ENCODE results near the gene SMG6.

The SMG6 gene

DNA sequence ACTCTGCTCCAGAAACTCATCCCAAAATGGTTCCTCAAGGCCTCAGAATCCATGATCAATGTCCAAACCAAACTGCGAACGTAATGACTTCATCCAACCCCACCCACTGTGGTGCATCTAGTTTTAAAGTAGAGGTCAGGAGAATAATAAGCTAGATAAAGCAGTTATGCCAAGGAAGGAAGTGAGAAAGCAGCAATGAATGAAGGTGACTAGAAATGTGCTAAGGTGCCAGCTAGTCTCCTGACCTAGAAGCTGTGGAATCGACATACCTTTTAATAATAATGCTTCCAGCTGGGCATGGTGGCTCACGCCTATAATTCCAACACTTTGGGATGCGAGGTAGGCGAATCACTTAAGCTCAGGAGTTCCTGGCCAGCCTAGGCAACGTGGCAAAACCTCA is 99.2 kb downstream of the SMG6 start:
- Histone ChIP-seq H3K4me3 (ENCODE audit: insufficient read depth in 1 of 2, low read depth in 1 of 2, low read length in 2 of 2) (no peak overlapping the region), H4K91ac (ENCODE audit: low read length) (no peak overlapping the region), H3K4me2 (ENCODE audit: low read length, poor library complexity, severe bottlenecking) (no peak overlapping the region), H2BK5ac (ENCODE audit: low read depth, low read length, poor library complexity, severe bottlenecking) (no peak overlapping the region), H2BK15ac (ENCODE audit: low read depth, poor library complexity, severe bottlenecking) (no peak overlapping the region), H2BK120ac (ENCODE audit: low read depth, low read length) (no peak overlapping the region), H3K4me1 (ENCODE audit: control insufficient read depth, insufficient read depth, low read depth, low read length) (peaks cover 6% of the 10 kb centered on the region), H3K9ac (ENCODE audit: low read length) (no peak overlapping the region), H3K27me3 (ENCODE audit: control insufficient read depth in 1 of 2, insufficient read depth in 1 of 2, low read length in 2 of 2) (no peaks in the 10 kb centered on the region), H3K18ac (ENCODE audit: low read depth in 1 of 2, low read length in 2 of 2) (no peak overlapping the region), H3K9me3 (ENCODE audit: control insufficient read depth, low read length) (no peaks in the 10 kb centered on the region), H3K79me1 (replicated peaks; ENCODE audit: low read length, poor library complexity, severe bottlenecking) (peaks cover 20% of the 10 kb centered on the region), H2AK5ac (ENCODE audit: low read length, severe bottlenecking) (no peak overlapping the region), H4K8ac (ENCODE audit: low read length) (no peak overlapping the region), H2AFZ (ENCODE audit: low read depth, low read length) (no peak overlapping the region), H3K14ac (ENCODE audit: low read length in 2 of 2) (no peak overlapping the region), H3K27ac (ENCODE audit: low read length, poor library complexity, severe bottlenecking) (no peak overlapping the region), H3K36me3 (ENCODE audit: control insufficient read depth in 1 of 2, insufficient read depth in 2 of 2, low read depth in 1 of 2, low read length in 2 of 2) (peaks cover 9 to 45% of the 10 kb centered on the region in 2 experiments), H3K23ac (ENCODE audit: low read length in 2 of 2) (no peak overlapping the region), H2BK12ac (ENCODE audit: low read length in 2 of 2) (no peak overlapping the region), H3K4ac (ENCODE audit: low read depth in 1 of 2, low read length in 2 of 2) (no peak overlapping the region)
- DNase-seq = no peak
- WGBS = 98% methylated on average over 7 of the region's 7 CpGs

DNA sequence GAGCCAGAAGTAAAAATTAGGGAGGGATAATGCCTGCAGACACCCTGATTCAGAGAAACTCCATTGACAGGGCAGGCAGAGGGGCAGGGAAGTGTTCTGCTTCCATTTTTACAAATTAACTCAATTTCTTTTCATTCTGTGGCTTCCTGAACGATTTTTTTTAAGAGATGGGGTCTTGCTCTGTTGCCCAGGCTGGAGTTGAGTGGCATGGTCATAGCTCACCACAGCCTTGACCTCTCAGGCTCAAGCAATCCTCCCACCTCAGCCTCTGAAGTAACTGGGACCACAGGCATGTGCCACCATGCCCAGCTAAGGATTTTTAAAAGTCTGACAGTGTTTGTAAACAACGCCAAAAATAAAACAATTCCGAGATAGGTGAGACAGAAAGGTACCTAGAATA is 99.8 kb downstream of the SMG6 start:
- H3K9me3 ChIP-seq (ENCODE audit: control insufficient read depth, low read length) = no peaks in the 10 kb centered on the region
- H3K23ac ChIP-seq (ENCODE audit: low read length in 2 of 2) = no peak overlapping the region
- H4K8ac ChIP-seq (ENCODE audit: low read length) = no peak overlapping the region
- H2BK5ac ChIP-seq (ENCODE audit: low read depth, low read length, poor library complexity, severe bottlenecking) = no peak overlapping the region
- H3K14ac ChIP-seq (ENCODE audit: low read length in 2 of 2) = no peak overlapping the region
- no peak overlapping the region for H2BK120ac ChIP-seq (ENCODE audit: low read depth, low read length)
- no peaks in the 10 kb centered on the region for H3K27me3 ChIP-seq (ENCODE audit: control insufficient read depth in 1 of 2, insufficient read depth in 1 of 2, low read length in 2 of 2)
- no peak overlapping the region for H2BK12ac ChIP-seq (ENCODE audit: low read length in 2 of 2)
- H3K4ac ChIP-seq (ENCODE audit: low read depth in 1 of 2, low read length in 2 of 2) = no peak overlapping the region
- H2AFZ ChIP-seq (ENCODE audit: low read depth, low read length) = no peak overlapping the region
- H3K18ac ChIP-seq (ENCODE audit: low read depth in 1 of 2, low read length in 2 of 2) = no peak overlapping the region
- no peak overlapping the region for H3K4me3 ChIP-seq (ENCODE audit: insufficient read depth in 1 of 2, low read depth in 1 of 2, low read length in 2 of 2)
- H3K27ac ChIP-seq (ENCODE audit: low read length, poor library complexity, severe bottlenecking) = no peak overlapping the region
- 94% methylated on average over 3 of the region's 3 CpGs for WGBS
- peaks cover 17% of the 10 kb centered on the region for H3K79me1 ChIP-seq (replicated peaks; ENCODE audit: low read length, poor library complexity, severe bottlenecking)
- H3K36me3 ChIP-seq (ENCODE audit: control insufficient read depth in 1 of 2, insufficient read depth in 2 of 2, low read depth in 1 of 2, low read length in 2 of 2) = peaks cover 9 to 42% of the 10 kb centered on the region in 2 experiments
- peaks cover 4% of the 10 kb centered on the region for H3K4me1 ChIP-seq (ENCODE audit: control insufficient read depth, insufficient read depth, low read depth, low read length)
- H2AK5ac ChIP-seq (ENCODE audit: low read length, severe bottlenecking) = no peak overlapping the region
- no peak overlapping the region for H3K4me2 ChIP-seq (ENCODE audit: low read length, poor library complexity, severe bottlenecking)
- no peak overlapping the region for H2BK15ac ChIP-seq (ENCODE audit: low read depth, poor library complexity, severe bottlenecking)
- DNase-seq = no peak
- H3K9ac ChIP-seq (ENCODE audit: low read length) = no peak overlapping the region
- H4K91ac ChIP-seq (ENCODE audit: low read length) = no peak overlapping the region

DNA sequence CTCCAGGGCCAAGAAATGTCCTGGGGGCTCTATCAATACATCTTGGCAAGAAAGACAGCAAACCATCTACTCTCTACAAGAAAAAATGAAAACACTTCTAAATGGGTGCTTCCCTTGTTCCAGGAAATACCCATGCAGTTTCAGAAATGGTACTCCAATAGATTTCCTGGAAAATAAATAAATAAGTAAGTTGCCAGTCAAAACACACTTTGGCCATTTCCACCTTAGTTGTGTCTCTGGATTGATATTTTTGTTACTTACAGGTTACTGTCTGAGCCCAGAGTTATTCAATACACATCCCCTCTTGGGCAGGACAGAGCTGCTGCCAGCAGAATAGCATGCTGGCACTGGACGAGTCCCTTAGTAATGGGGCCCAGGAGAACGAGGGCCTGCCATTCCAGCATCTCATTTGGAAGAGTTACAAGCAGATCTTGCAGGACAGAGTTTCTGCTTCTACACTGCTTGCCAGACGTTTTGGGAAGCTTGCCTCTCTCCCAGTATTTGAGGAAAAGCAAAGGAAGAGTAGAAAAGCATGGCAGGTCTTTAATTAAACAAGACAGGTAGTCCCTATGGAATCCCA is 100.5 kb downstream of the SMG6 start:
- H2AFZ ChIP-seq (ENCODE audit: low read depth, low read length) = no peak overlapping the region
- H3K14ac ChIP-seq (ENCODE audit: low read length in 2 of 2) = no peak overlapping the region
- no peak overlapping the region for H4K91ac ChIP-seq (ENCODE audit: low read length)
- 85% methylated on average over 3 of the region's 3 CpGs for WGBS
- H2BK12ac ChIP-seq (ENCODE audit: low read length in 2 of 2) = no peak overlapping the region
- H2BK120ac ChIP-seq (ENCODE audit: low read depth, low read length) = no peak overlapping the region
- no peaks in the 10 kb centered on the region for H3K27me3 ChIP-seq (ENCODE audit: control insufficient read depth in 1 of 2, insufficient read depth in 1 of 2, low read length in 2 of 2)
- H3K9me3 ChIP-seq (ENCODE audit: control insufficient read depth, low read length) = no peaks in the 10 kb centered on the region
- no peak overlapping the region for H3K23ac ChIP-seq (ENCODE audit: low read length in 2 of 2)
- peaks cover 6 to 35% of the 10 kb centered on the region in 2 experiments for H3K36me3 ChIP-seq (ENCODE audit: control insufficient read depth in 1 of 2, insufficient read depth in 2 of 2, low read depth in 1 of 2, low read length in 2 of 2)
- no peak overlapping the region for H4K8ac ChIP-seq (ENCODE audit: low read length)
- peaks cover 1% of the 10 kb centered on the region for H3K4me1 ChIP-seq (ENCODE audit: control insufficient read depth, insufficient read depth, low read depth, low read length)
- no peak for DNase-seq
- peaks cover 15% of the 10 kb centered on the region for H3K79me1 ChIP-seq (replicated peaks; ENCODE audit: low read length, poor library complexity, severe bottlenecking)
- no peak overlapping the region for H3K18ac ChIP-seq (ENCODE audit: low read depth in 1 of 2, low read length in 2 of 2)
- H3K4me3 ChIP-seq (ENCODE audit: insufficient read depth in 1 of 2, low read depth in 1 of 2, low read length in 2 of 2) = no peak overlapping the region
- no peak overlapping the region for H2BK5ac ChIP-seq (ENCODE audit: low read depth, low read length, poor library complexity, severe bottlenecking)
- no peak overlapping the region for H3K27ac ChIP-seq (ENCODE audit: low read length, poor library complexity, severe bottlenecking)
- H3K9ac ChIP-seq (ENCODE audit: low read length) = no peak overlapping the region
- no peak overlapping the region for H3K4ac ChIP-seq (ENCODE audit: low read depth in 1 of 2, low read length in 2 of 2)
- H3K4me2 ChIP-seq (ENCODE audit: low read length, poor library complexity, severe bottlenecking) = no peak overlapping the region
- H2BK15ac ChIP-seq (ENCODE audit: low read depth, poor library complexity, severe bottlenecking) = no peak overlapping the region
- no peak overlapping the region for H2AK5ac ChIP-seq (ENCODE audit: low read length, severe bottlenecking)

GRCh38 chr17:2202302-2202995 is 101.1 kb downstream of the SMG6 start:
- H3K23ac ChIP-seq (ENCODE audit: low read length in 2 of 2) = no peak overlapping the region
- no peak overlapping the region for H4K8ac ChIP-seq (ENCODE audit: low read length)
- no peak overlapping the region for H3K4ac ChIP-seq (ENCODE audit: low read depth in 1 of 2, low read length in 2 of 2)
- no peak overlapping the region for H3K27ac ChIP-seq (ENCODE audit: low read length, poor library complexity, severe bottlenecking)
- WGBS = 93% methylated on average over 5 of the region's 5 CpGs
- DNase-seq = no peak
- no peak overlapping the region for H3K4me2 ChIP-seq (ENCODE audit: low read length, poor library complexity, severe bottlenecking)
- H2BK15ac ChIP-seq (ENCODE audit: low read depth, poor library complexity, severe bottlenecking) = no peak overlapping the region
- H2AFZ ChIP-seq (ENCODE audit: low read depth, low read length) = no peak overlapping the region
- no peak overlapping the region for H2BK120ac ChIP-seq (ENCODE audit: low read depth, low read length)
- H3K9me3 ChIP-seq (ENCODE audit: control insufficient read depth, low read length) = no peaks in the 10 kb centered on the region
- no peak overlapping the region for H2AK5ac ChIP-seq (ENCODE audit: low read length, severe bottlenecking)
- no peak overlapping the region for H3K14ac ChIP-seq (ENCODE audit: low read length in 2 of 2)
- no peak overlapping the region for H2BK5ac ChIP-seq (ENCODE audit: low read depth, low read length, poor library complexity, severe bottlenecking)
- peaks cover 15% of the 10 kb centered on the region for H3K79me1 ChIP-seq (replicated peaks; ENCODE audit: low read length, poor library complexity, severe bottlenecking)
- no peak overlapping the region for H4K91ac ChIP-seq (ENCODE audit: low read length)
- no peak overlapping the region for H3K4me3 ChIP-seq (ENCODE audit: insufficient read depth in 1 of 2, low read depth in 1 of 2, low read length in 2 of 2)
- H3K27me3 ChIP-seq (ENCODE audit: control insufficient read depth in 1 of 2, insufficient read depth in 1 of 2, low read length in 2 of 2) = no peaks in the 10 kb centered on the region
- peaks cover 1% of the 10 kb centered on the region for H3K4me1 ChIP-seq (ENCODE audit: control insufficient read depth, insufficient read depth, low read depth, low read length)
- H2BK12ac ChIP-seq (ENCODE audit: low read length in 2 of 2) = no peak overlapping the region
- H3K18ac ChIP-seq (ENCODE audit: low read depth in 1 of 2, low read length in 2 of 2) = no peak overlapping the region
- no peak overlapping the region for H3K9ac ChIP-seq (ENCODE audit: low read length)
- peaks cover 6 to 33% of the 10 kb centered on the region in 2 experiments for H3K36me3 ChIP-seq (ENCODE audit: control insufficient read depth in 1 of 2, insufficient read depth in 2 of 2, low read depth in 1 of 2, low read length in 2 of 2)
